ENCODE measurements around the gene ERICH6. TPM values are rescaled to one million over a fixed set of nuclear protein-coding genes. Genes with fewer than 3 reads are reported as not detected.

The ERICH6 gene
- total and polyA plus RNA-seq, 2 donors from 2014 or later = 0.19 TPM; not detected in 1

DNA sequence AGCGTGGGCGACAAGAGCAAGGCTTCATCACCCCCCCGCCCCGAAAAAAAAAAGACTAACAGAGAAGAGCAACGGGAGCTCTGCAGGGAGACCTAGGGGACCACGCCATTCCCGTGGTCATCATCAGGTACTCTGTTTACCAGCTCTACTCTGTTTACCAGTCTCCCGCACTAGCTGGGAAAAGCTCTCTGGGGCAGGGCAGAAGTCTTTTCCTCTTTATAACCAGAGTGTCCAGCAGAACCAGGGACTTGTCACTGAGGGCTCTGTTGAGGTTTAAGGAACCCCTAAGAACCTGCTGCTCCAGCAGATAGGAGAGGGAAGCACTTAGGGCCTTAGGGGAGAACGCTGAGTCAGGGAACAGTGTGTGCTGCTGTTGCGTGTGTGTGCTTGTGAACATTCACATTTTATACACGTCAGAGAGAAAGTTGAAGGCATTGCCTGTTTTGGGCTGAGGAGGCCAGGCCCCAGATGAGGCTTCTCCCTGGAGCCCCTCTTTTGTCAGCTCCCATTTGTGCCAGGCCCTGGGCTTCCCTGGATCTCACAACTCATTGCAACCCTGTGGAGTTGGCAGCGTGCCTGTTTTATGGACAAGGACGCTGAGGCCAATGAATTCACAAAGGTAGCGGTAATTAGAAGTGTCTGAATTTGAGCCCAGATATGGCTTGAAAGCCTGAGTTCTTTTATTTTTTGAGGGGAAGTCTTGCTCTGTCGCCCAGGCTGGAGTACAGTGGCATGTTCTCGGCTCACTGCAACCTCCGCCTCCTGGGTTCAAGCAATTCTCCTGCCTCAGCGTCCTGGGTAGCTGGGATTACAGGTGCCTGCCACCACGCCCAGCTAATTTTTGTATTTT is 24.2 kb upstream of the ERICH6 start:
- intact Hi-C loops (cut with DNase I) = loop anchor here (10.0 kb wide), 1 partner anchor 427 kb away; no protein-coding TSS in a partner anchor
- DNase-seq (no peak), FAIRE-seq (no peak)
- Histone ChIP-seq H3K9ac (ENCODE audit: low read length in 3 of 3) (no peak overlapping the region), H3K9me3 (ENCODE audit: control insufficient read depth in 2 of 3, insufficient read depth in 1 of 3, low read length in 3 of 3) (no peaks in the 10 kb centered on the region), H3K4me1 (ENCODE audit: control insufficient read depth in 2 of 3, insufficient read depth in 2 of 3, low read depth in 1 of 3, low read length in 3 of 3) (no peaks in the 10 kb centered on the region), H3K27ac (ENCODE audit: low read depth in 2 of 2, low read length in 2 of 2) (no peak overlapping the region), H3K36me3 (ENCODE audit: control insufficient read depth in 2 of 3, insufficient read depth in 3 of 3, low read length in 3 of 3) (no peaks in the 10 kb centered on the region), H3K4me3 (ENCODE audit: low read length in 3 of 3) (no peak overlapping the region), H3K27me3 (ENCODE audit: control insufficient read depth, insufficient read depth, low read length) (no peaks in the 10 kb centered on the region)
- TF ChIP-seq, protein P1, sequence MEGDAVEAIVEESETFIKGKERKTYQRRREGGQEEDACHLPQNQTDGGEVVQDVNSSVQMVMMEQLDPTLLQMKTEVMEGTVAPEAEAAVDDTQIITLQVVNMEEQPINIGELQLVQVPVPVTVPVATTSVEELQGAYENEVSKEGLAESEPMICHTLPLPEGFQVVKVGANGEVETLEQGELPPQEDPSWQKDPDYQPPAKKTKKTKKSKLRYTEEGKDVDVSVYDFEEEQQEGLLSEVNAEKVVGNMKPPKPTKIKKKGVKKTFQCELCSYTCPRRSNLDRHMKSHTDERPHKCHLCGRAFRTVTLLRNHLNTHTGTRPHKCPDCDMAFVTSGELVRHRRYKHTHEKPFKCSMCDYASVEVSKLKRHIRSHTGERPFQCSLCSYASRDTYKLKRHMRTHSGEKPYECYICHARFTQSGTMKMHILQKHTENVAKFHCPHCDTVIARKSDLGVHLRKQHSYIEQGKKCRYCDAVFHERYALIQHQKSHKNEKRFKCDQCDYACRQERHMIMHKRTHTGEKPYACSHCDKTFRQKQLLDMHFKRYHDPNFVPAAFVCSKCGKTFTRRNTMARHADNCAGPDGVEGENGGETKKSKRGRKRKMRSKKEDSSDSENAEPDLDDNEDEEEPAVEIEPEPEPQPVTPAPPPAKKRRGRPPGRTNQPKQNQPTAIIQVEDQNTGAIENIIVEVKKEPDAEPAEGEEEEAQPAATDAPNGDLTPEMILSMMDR (IDR thresholded peaks at IDR 0.05; ENCODE audit: borderline replicate concordance, extremely low read depth, insufficient read depth) = no peak

DNA sequence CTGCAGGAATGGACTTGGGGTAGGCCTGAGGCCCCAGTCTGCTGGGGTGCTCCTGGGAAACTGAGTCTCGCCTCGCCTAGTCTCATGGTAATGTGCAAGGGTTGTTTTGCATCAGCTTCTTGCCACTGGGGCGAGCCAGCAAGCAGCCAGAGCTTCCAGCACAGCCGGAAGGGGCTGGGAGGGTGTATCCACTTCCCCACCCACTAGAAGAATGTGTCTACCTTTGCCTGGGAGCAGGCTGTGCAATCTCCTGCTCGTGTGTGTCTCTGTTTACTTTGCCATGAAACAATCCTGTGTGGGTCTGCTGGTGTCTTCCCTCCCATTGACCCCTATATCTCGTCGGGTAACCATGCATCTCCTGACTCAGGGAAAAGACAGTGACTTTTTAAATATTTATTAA is 21.8 kb upstream of the ERICH6 start:
- Histone ChIP-seq H3K9ac (ENCODE audit: low read length in 3 of 3) (no peak overlapping the region), H3K4me3 (ENCODE audit: low read length in 3 of 3) (no peak overlapping the region), H3K27me3 (ENCODE audit: control insufficient read depth, insufficient read depth, low read length) (no peaks in the 10 kb centered on the region), H3K36me3 (ENCODE audit: control insufficient read depth in 2 of 3, insufficient read depth in 3 of 3, low read length in 3 of 3) (no peaks in the 10 kb centered on the region), H3K4me1 (ENCODE audit: control insufficient read depth in 2 of 3, insufficient read depth in 2 of 3, low read depth in 1 of 3, low read length in 3 of 3) (peaks cover 0 to 3% (median 0%) of the 10 kb centered on the region in 3 donors), H3K27ac (ENCODE audit: low read depth in 2 of 2, low read length in 2 of 2) (no peak overlapping the region), H3K9me3 (ENCODE audit: control insufficient read depth in 2 of 3, insufficient read depth in 1 of 3, low read length in 3 of 3) (no peaks in the 10 kb centered on the region)
- TF ChIP-seq, protein P1 (IDR thresholded peaks at IDR 0.05; ENCODE audit: borderline replicate concordance, extremely low read depth, insufficient read depth) = no peak
- intact Hi-C loops (cut with DNase I) = loop anchor here (10.0 kb wide), 1 partner anchor 429 kb away; no protein-coding TSS in a partner anchor
- DNase-seq (no peak), FAIRE-seq (no peak)

DNA sequence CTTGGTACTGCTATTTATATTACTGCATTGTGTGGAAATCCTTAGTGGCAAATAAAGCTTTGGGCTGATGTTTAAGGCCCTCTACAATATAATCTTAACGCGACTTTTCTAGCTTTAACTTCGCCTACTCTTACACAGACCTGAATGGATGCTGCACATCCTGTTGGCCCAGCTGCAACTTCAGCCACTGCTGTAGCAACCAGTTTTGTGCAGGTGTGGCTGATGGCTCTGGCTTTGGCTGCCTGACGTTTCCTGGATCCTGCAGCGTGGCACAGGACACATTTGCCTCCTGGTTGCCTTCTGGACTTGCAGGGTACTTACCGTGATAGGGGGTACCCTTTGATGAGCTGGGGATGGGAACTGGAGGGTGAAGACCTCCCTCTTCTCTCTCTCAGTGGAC is 20.2 kb upstream of the ERICH6 start:
- FAIRE-seq (no peak), DNase-seq (no peak)
- Histone ChIP-seq H3K9ac (ENCODE audit: low read length in 3 of 3) (no peak overlapping the region), H3K27ac (ENCODE audit: low read depth in 2 of 2, low read length in 2 of 2) (no peak overlapping the region), H3K4me3 (ENCODE audit: low read length in 3 of 3) (no peak overlapping the region), H3K36me3 (ENCODE audit: control insufficient read depth in 2 of 3, insufficient read depth in 3 of 3, low read length in 3 of 3) (no peaks in the 10 kb centered on the region), H3K9me3 (ENCODE audit: control insufficient read depth in 2 of 3, insufficient read depth in 1 of 3, low read length in 3 of 3) (no peaks in the 10 kb centered on the region), H3K4me1 (ENCODE audit: control insufficient read depth in 2 of 3, insufficient read depth in 2 of 3, low read depth in 1 of 3, low read length in 3 of 3) (peaks cover 0 to 3% (median 0%) of the 10 kb centered on the region in 3 donors), H3K27me3 (ENCODE audit: control insufficient read depth, insufficient read depth, low read length) (no peaks in the 10 kb centered on the region)
- intact Hi-C loops (cut with DNase I) = loop anchor here (5.0 to 10.0 kb wide), 2 partner anchors 138 to 431 kb away; no protein-coding TSS in a partner anchor
- TF ChIP-seq, protein P1 (IDR thresholded peaks at IDR 0.05; ENCODE audit: borderline replicate concordance, extremely low read depth, insufficient read depth) = no peak

Measured in kidney (tissue), 14 donors.